ENCODE data around the gene WNK3. TPM values are rescaled to one million over a fixed set of nuclear protein-coding genes. Genes with fewer than 3 reads are reported as not detected.

WNK3 gene
- total RNA-seq, 1 experiment from 2014 or later = not detected

DNA sequence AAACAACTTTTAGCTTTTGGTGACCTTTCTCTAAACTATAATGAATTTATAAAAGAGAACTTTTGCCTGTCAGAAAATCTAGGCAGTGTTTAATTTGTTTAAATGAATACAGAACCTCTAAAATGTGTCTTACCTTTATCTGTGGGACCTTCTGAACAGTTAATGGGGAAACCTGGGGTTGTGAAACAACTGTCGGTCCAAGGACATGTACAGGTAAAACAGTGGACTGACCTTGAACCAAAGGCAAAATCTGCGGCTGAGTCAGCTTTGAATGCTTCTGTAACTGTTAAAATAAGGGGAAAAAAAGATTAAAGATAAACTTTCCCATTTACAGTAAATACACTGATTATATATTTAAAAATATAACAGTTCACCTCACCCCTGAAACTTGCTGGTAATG is 65.1 kb downstream of the WNK3 start:
- no TSS peak for BruUV-seq (replicated peaks)
- H3K4me3 Mint-ChIP-seq (ENCODE audit: low read depth, unreplicated experiment) = no peak overlapping the region
- H3K4me1 Mint-ChIP-seq (ENCODE audit: low read depth, unreplicated experiment) = no peaks in the 10 kb centered on the region
- H3K27ac Mint-ChIP-seq (ENCODE audit: unreplicated experiment) = no peak overlapping the region
- CTCF ChIA-PET = no interaction called here
- H3K36me3 Mint-ChIP-seq (ENCODE audit: insufficient read depth, unreplicated experiment) = no peaks in the 10 kb centered on the region
- TF ChIP-seq CTCF (IDR thresholded peaks at IDR 0.05; ENCODE audit: unreplicated experiment) = no peak
- no peak for DNase-seq
- peaks cover 70% of the 10 kb centered on the region for H3K27me3 Mint-ChIP-seq (ENCODE audit: unreplicated experiment)
- H3K9me3 Mint-ChIP-seq (ENCODE audit: low read depth, unreplicated experiment) = no peaks in the 10 kb centered on the region
- intact Hi-C loops (cut with micrococcal nuclease; ENCODE audit: unreplicated experiment) = no loop called here

GRCh38 chrX:54291758-54292157 is 66.1 kb downstream of the WNK3 start:
- no peak for DNase-seq
- Mint-ChIP-seq H3K27me3 (ENCODE audit: unreplicated experiment) (peaks cover 70% of the 10 kb centered on the region), H3K4me1 (ENCODE audit: low read depth, unreplicated experiment) (no peaks in the 10 kb centered on the region), H3K36me3 (ENCODE audit: insufficient read depth, unreplicated experiment) (no peaks in the 10 kb centered on the region), H3K27ac (ENCODE audit: unreplicated experiment) (no peak overlapping the region), H3K4me3 (ENCODE audit: low read depth, unreplicated experiment) (no peak overlapping the region), H3K9me3 (ENCODE audit: low read depth, unreplicated experiment) (no peaks in the 10 kb centered on the region)
- intact Hi-C loops (cut with micrococcal nuclease; ENCODE audit: unreplicated experiment) = no loop called here
- no peak for TF ChIP-seq CTCF (IDR thresholded peaks at IDR 0.05; ENCODE audit: unreplicated experiment)
- CTCF ChIA-PET = no interaction called here
- BruUV-seq (replicated peaks) = no TSS peak

- Mint-ChIP-seq H3K27ac (ENCODE audit: unreplicated experiment) (no peak overlapping the region), H3K4me3 (ENCODE audit: low read depth, unreplicated experiment) (no peak overlapping the region)
- intact Hi-C loops (cut with micrococcal nuclease; ENCODE audit: unreplicated experiment) = no loop called here
These were observed 68.9 kb downstream of the WNK3 start for GRCh38 chrX:54288968-54289367.

GRCh38 chrX:54288277-54288676 is 69.6 kb downstream of the WNK3 start:
- no TSS peak for BruUV-seq (replicated peaks)
- Mint-ChIP-seq H3K36me3 (ENCODE audit: insufficient read depth, unreplicated experiment) (no peaks in the 10 kb centered on the region), H3K9me3 (ENCODE audit: low read depth, unreplicated experiment) (no peaks in the 10 kb centered on the region), H3K27ac (ENCODE audit: unreplicated experiment) (no peak overlapping the region), H3K4me1 (ENCODE audit: low read depth, unreplicated experiment) (no peaks in the 10 kb centered on the region), H3K27me3 (ENCODE audit: unreplicated experiment) (peaks cover 46% of the 10 kb centered on the region), H3K4me3 (ENCODE audit: low read depth, unreplicated experiment) (no peak overlapping the region)
- no peak for TF ChIP-seq CTCF (IDR thresholded peaks at IDR 0.05; ENCODE audit: unreplicated experiment)
- CTCF ChIA-PET = no interaction called here
- intact Hi-C loops (cut with micrococcal nuclease; ENCODE audit: unreplicated experiment) = no loop called here
- DNase-seq = no peak

More at GRCh38 chrX:54288968-54289367, 68.9 kb downstream of the WNK3 start:
- CTCF ChIA-PET = no interaction called here
- Mint-ChIP-seq H3K36me3 (ENCODE audit: insufficient read depth, unreplicated experiment) (no peaks in the 10 kb centered on the region), H3K4me1 (ENCODE audit: low read depth, unreplicated experiment) (no peaks in the 10 kb centered on the region), H3K27me3 (ENCODE audit: unreplicated experiment) (peaks cover 48% of the 10 kb centered on the region), H3K9me3 (ENCODE audit: low read depth, unreplicated experiment) (no peaks in the 10 kb centered on the region)
- no peak for DNase-seq
- no peak for TF ChIP-seq CTCF (IDR thresholded peaks at IDR 0.05; ENCODE audit: unreplicated experiment)
- BruUV-seq (replicated peaks) = no TSS peak

DNA sequence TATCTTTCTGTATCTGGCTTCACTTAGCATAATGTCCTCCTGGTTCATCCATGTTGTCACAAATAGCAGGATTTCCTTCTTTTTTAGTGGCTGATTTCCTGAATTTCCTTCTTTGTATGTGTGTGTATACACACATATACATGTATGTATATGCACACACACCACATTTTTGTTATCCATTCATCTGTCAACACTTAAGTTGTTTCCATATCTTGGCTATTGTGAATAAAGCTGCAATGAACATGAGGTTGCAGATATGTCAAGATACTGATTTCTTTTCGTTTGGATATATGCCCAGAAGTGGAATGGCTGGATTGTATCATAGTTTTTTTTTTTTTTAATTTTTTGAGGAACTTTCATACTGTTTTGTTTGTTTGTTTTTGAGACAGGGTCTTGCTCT is 76.2 kb downstream of the WNK3 start:
- no peak for DNase-seq
- Mint-ChIP-seq H3K27me3 (ENCODE audit: unreplicated experiment) (no peaks in the 10 kb centered on the region), H3K27ac (ENCODE audit: unreplicated experiment) (no peak overlapping the region), H3K36me3 (ENCODE audit: insufficient read depth, unreplicated experiment) (no peaks in the 10 kb centered on the region), H3K4me1 (ENCODE audit: low read depth, unreplicated experiment) (no peaks in the 10 kb centered on the region), H3K4me3 (ENCODE audit: low read depth, unreplicated experiment) (no peak overlapping the region), H3K9me3 (ENCODE audit: low read depth, unreplicated experiment) (no peaks in the 10 kb centered on the region)
- intact Hi-C loops (cut with micrococcal nuclease; ENCODE audit: unreplicated experiment) = no loop called here
- TF ChIP-seq CTCF (IDR thresholded peaks at IDR 0.05; ENCODE audit: unreplicated experiment) = no peak
- CTCF ChIA-PET = no interaction called here
- no TSS peak for BruUV-seq (replicated peaks)

Measured in Calu3 (cell line).